H1 (cell line): Measurements from ENCODE around the gene CHRNA4. TPM values are rescaled to one million over a fixed set of nuclear protein-coding genes. Genes with fewer than 3 reads are reported as not detected.

ENCODE experiments used
- POU5F1 ChIP-seq: IDR thresholded peaks from 2 replicates; pipeline ENCODE4 v1.6.1; 2011; ENCODE audit warnings: low read depth, mild to moderate bottlenecking, low read length, moderate library complexity
- RNF2 ChIP-seq: fragments of 200-900, 300-1000 bp; sonication (generic); IDR thresholded peaks from 2 replicates; pipeline ENCODE4 v1.7.1; 2016; ENCODE audit warnings: borderline replicate concordance, low read depth, mild to moderate bottlenecking, antibody characterized with exemption, low read length; ENCODE audit not compliant: poor library complexity, severe bottlenecking; ENCODE audit errors: missing control alignments
- SIN3A ChIP-seq, 2 experiments: IDR thresholded peaks in 1 of 2; conservative IDR thresholded peaks in 1 of 2; 2 replicates each; pipeline ENCODE4 v1.6.1; 2011 to 2012; ENCODE audit warnings: low read length in 2 of 2, improper control_type of control experiment in 1 of 2, low read depth in 1 of 2, mild to moderate bottlenecking in 1 of 2
- SP1 ChIP-seq: IDR thresholded peaks from 2 replicates; pipeline ENCODE4 v1.6.1; 2011; ENCODE audit warnings: low read depth, low read length
- SP4 ChIP-seq: IDR thresholded peaks from 2 replicates; pipeline ENCODE4 v1.6.1; 2012; ENCODE audit warnings: low read length, inconsistent platforms
- SRF ChIP-seq: IDR thresholded peaks from 2 replicates; pipeline ENCODE4 v1.6.1; 2011; ENCODE audit warnings: mild to moderate bottlenecking, low read depth, low read length, moderate library complexity
- polyA plus RNA-seq, 7 experiments: library from polyadenylated mRNA; depleted of rRNA in 3 of 7; stranded (reverse) in 5 of 7; unstranded in 2 of 7; fragments of >200 nt in 5 of 7; fragments of 200-250 nt in 2 of 7; gene quantifications; 1 replicate in 5 of 7; 2 replicates in 1 of 7; 4 replicates in 1 of 7; pipeline versions ENCODE4 v1.2.1 to v1.2.3, GENCODE V29; 2011 to 2013; ENCODE audit warnings: missing spikeins in 2 of 7, mixed read lengths in 2 of 7
- total RNA-seq: library from RNA; stranded (reverse); fragmentation: NEBNext Ultra II Directional; extraction: Animal tissue kit (Norgen Biotek cat#: 25700); gene quantifications from 2 replicates; pipeline ENCODE4 v1.2.1, GENCODE V29; 2021
- TF ChIP-seq, protein P1 (sequence below): fragments of 300-600 bp; sonication (generic); IDR thresholded peaks from 2 replicates; pipeline ENCODE4 v1.7.1; 2012; ENCODE audit warnings: low read length, moderate library complexity, mild to moderate bottlenecking, inconsistent platforms; ENCODE audit not compliant: insufficient replicate concordance
- TF ChIP-seq, protein P2 (sequence below): IDR thresholded peaks from 2 replicates; pipeline ENCODE4 v1.6.1; 2011; ENCODE audit warnings: low read depth, mild to moderate bottlenecking, low read length; ENCODE audit not compliant: insufficient read depth

CHRNA4 gene
- total and polyA plus RNA-seq, 2 of the 8 experiments (the other 6 are each of a cell fraction or from before 2014, with no cell fraction given), result 4.3 to 5.7 TPM

DNA sequence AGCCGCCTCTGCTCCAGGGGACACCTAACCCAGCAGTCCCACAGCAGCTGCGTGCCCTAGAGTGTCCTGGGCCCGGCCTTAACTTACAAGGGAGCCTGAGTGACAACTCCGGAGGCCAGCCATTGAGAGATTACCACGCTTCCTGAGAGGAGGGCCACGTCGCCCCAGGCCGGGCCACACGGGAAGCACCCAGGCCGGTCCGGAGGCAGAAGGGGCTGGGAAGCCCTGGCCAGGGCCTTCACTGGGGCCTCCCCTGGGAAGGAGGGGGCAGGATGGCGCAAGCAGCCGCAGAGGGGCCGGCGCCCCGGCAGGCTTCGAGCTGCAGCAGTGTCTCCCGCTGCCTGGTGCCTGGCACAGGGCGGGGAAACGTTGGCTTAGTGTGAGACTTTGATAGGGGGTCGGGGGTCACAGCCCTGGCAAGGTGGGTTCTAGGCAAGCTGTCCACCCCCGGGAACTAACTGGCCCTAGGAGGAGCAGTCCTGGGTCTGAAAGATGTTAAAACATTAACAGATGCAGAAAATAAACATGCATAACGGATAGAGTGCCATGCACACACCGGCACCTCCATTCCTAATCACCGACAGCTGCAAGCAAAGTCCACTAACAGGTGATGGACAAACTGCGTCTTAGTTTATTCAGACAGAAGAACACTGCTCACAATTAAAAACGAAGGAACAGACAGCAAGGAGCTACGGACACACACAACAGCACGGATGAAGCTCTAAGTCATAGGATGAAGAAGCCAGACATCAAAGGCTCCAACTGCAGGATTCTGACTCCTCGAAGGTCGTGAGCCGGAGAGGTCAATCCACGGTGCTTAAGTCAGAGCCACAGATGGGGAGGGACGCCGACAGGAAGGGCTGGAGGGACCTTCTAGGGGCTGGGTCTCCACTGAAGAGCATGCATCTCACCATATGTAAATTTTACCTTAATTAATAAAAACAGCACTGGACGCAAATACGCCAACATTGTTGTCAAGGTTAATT lies 17.4 kb downstream of the CHRNA4 start (continued):
- TF ChIP-seq, protein P1, sequence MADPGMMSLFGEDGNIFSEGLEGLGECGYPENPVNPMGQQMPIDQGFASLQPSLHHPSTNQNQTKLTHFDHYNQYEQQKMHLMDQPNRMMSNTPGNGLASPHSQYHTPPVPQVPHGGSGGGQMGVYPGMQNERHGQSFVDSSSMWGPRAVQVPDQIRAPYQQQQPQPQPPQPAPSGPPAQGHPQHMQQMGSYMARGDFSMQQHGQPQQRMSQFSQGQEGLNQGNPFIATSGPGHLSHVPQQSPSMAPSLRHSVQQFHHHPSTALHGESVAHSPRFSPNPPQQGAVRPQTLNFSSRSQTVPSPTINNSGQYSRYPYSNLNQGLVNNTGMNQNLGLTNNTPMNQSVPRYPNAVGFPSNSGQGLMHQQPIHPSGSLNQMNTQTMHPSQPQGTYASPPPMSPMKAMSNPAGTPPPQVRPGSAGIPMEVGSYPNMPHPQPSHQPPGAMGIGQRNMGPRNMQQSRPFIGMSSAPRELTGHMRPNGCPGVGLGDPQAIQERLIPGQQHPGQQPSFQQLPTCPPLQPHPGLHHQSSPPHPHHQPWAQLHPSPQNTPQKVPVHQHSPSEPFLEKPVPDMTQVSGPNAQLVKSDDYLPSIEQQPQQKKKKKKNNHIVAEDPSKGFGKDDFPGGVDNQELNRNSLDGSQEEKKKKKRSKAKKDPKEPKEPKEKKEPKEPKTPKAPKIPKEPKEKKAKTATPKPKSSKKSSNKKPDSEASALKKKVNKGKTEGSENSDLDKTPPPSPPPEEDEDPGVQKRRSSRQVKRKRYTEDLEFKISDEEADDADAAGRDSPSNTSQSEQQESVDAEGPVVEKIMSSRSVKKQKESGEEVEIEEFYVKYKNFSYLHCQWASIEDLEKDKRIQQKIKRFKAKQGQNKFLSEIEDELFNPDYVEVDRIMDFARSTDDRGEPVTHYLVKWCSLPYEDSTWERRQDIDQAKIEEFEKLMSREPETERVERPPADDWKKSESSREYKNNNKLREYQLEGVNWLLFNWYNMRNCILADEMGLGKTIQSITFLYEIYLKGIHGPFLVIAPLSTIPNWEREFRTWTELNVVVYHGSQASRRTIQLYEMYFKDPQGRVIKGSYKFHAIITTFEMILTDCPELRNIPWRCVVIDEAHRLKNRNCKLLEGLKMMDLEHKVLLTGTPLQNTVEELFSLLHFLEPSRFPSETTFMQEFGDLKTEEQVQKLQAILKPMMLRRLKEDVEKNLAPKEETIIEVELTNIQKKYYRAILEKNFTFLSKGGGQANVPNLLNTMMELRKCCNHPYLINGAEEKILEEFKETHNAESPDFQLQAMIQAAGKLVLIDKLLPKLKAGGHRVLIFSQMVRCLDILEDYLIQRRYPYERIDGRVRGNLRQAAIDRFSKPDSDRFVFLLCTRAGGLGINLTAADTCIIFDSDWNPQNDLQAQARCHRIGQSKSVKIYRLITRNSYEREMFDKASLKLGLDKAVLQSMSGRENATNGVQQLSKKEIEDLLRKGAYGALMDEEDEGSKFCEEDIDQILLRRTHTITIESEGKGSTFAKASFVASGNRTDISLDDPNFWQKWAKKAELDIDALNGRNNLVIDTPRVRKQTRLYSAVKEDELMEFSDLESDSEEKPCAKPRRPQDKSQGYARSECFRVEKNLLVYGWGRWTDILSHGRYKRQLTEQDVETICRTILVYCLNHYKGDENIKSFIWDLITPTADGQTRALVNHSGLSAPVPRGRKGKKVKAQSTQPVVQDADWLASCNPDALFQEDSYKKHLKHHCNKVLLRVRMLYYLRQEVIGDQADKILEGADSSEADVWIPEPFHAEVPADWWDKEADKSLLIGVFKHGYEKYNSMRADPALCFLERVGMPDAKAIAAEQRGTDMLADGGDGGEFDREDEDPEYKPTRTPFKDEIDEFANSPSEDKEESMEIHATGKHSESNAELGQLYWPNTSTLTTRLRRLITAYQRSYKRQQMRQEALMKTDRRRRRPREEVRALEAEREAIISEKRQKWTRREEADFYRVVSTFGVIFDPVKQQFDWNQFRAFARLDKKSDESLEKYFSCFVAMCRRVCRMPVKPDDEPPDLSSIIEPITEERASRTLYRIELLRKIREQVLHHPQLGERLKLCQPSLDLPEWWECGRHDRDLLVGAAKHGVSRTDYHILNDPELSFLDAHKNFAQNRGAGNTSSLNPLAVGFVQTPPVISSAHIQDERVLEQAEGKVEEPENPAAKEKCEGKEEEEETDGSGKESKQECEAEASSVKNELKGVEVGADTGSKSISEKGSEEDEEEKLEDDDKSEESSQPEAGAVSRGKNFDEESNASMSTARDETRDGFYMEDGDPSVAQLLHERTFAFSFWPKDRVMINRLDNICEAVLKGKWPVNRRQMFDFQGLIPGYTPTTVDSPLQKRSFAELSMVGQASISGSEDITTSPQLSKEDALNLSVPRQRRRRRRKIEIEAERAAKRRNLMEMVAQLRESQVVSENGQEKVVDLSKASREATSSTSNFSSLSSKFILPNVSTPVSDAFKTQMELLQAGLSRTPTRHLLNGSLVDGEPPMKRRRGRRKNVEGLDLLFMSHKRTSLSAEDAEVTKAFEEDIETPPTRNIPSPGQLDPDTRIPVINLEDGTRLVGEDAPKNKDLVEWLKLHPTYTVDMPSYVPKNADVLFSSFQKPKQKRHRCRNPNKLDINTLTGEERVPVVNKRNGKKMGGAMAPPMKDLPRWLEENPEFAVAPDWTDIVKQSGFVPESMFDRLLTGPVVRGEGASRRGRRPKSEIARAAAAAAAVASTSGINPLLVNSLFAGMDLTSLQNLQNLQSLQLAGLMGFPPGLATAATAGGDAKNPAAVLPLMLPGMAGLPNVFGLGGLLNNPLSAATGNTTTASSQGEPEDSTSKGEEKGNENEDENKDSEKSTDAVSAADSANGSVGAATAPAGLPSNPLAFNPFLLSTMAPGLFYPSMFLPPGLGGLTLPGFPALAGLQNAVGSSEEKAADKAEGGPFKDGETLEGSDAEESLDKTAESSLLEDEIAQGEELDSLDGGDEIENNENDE, result no peak
- TF ChIP-seq SRF (no peak), POU5F1 (no peak), SIN3A (conservative IDR thresholded peaks at IDR 0.05 in 1 of 2, IDR thresholded peaks at IDR 0.05 in 1 of 2; ENCODE audit: low read depth in 1 of 2, low read length in 2 of 2) (no peak), SP4 (no peak), SP1 (no peak), RNF2 (no peak)
- TF ChIP-seq, protein P2, sequence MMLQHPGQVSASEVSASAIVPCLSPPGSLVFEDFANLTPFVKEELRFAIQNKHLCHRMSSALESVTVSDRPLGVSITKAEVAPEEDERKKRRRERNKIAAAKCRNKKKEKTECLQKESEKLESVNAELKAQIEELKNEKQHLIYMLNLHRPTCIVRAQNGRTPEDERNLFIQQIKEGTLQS, result no peak
